HG02970 (cell line): Measurements from ENCODE around the gene ATAT1.

Source experiments
- ATAC-seq: cut with Tn5 transposase; IDR thresholded peaks from one replicate; pipeline ENCODE4 v1.9.1; 2021; ENCODE audit warnings: mild to moderate bottlenecking, moderate library complexity, moderate number of reproducible peaks; ENCODE audit not compliant: unreplicated experiment, low FRiP score

The ATAT1 gene

GRCh38 chr6:30682143-30683117 lies 55.8 kb downstream of the ATAT1 start:
- ATAC-seq: peak; percentile 32

GRCh38 chr6:30683183-30683979 lies 56.7 kb downstream of the ATAT1 start:
- no peak for ATAC-seq

- ATAC-seq: no peak
Measured at GRCh38 chr6:30683980-30684338, 57.3 kb downstream of the ATAT1 start.

- no peak for ATAC-seq
Measured at GRCh38 chr6:30684386-30685156, 57.9 kb downstream of the ATAT1 start.

- no peak for ATAC-seq
Measured at GRCh38 chr6:30685157-30686008, 58.7 kb downstream of the ATAT1 start.

- ATAC-seq: no peak
Measured at GRCh38 chr6:30686009-30686907, 59.6 kb downstream of the ATAT1 start, which contains the start of gene PPP1R18. Gene PPP1R18 (minus strand): TSS chr6:30686645. CDS start chr6:30686018, 627 bp downstream.

GRCh38 chr6:30686908-30687658 lies 60.4 kb downstream of the ATAT1 start:
- peak; percentile 48 for ATAC-seq

GRCh38 chr6:30687659-30688431 lies 61.2 kb downstream of the ATAT1 start:
- ATAC-seq: no peak

GRCh38 chr6:30688569-30688968 lies 61.9 kb downstream of the ATAT1 start:
- no peak for ATAC-seq

GRCh38 chr6:30689022-30689865 lies 62.6 kb downstream of the ATAT1 start:
- ATAC-seq: no peak

GRCh38 chr6:30689985-30690384 lies 63.3 kb downstream of the ATAT1 start:
- no peak for ATAC-seq

- ATAC-seq: no peak
Measured at GRCh38 chr6:30690403-30691207, 63.9 kb downstream of the ATAT1 start, which contains the start of gene NRM. Gene NRM (minus strand): TSS chr6:30690984. CDS start chr6:30690974, 10 bp downstream.

- no peak for ATAC-seq
Measured at GRCh38 chr6:30691208-30691847, 64.7 kb downstream of the ATAT1 start.
